GM12892 (cell line): Measurements from ENCODE around the gene TESMIN.

ENCODE experiments used
- DNase-seq: peaks from one replicate; pipeline ENCODE4 v3.0.0; 2011; ENCODE audit not compliant: insufficient read length
- FAIRE-seq: peaks from 2 replicates; lab custom pipeline; 2011; peaks lifted over from hg19 to GRCh38; lab: Jason Lieb, UNC
- POLR2A ChIP-seq: IDR thresholded peaks from 2 replicates; pipeline ENCODE4 v1.6.1; 2011; ENCODE audit warnings: low read depth, low read length, control low read depth
- POLR2AphosphoS5 ChIP-seq: IDR thresholded peaks from 2 replicates; pipeline ENCODE4 v1.6.1; 2011; ENCODE audit warnings: low read depth, low read length, control low read depth
- TAF1 ChIP-seq: IDR thresholded peaks from 2 replicates; pipeline ENCODE4 v1.6.1; 2011; ENCODE audit warnings: low read depth, mild to moderate bottlenecking, control low read depth, low read length, borderline replicate concordance

Gene TESMIN

GRCh38 chr11:68687986-68688385 lies 63.3 kb downstream of the TESMIN start:
- DNase-seq (no peak), FAIRE-seq (no peak)
- TF ChIP-seq POLR2AphosphoS5, result no peak

GRCh38 chr11:68687311-68687710 lies 64.0 kb downstream of the TESMIN start:
- no peak for FAIRE-seq

GRCh38 chr11:68686486-68686885 lies 64.8 kb downstream of the TESMIN start:
- TF ChIP-seq POLR2A, result no peak
- TF ChIP-seq TAF1, result no peak
- no peak for TF ChIP-seq POLR2AphosphoS5
- FAIRE-seq (no peak), DNase-seq (no peak)

More at GRCh38 chr11:68687311-68687710, 64.0 kb downstream of the TESMIN start:
- no peak for TF ChIP-seq POLR2AphosphoS5
- DNase-seq, result no peak

GRCh38 chr11:68685656-68686380 lies 65.5 kb downstream of the TESMIN start:
- FAIRE-seq (no peak), DNase-seq (no peak)
- TF ChIP-seq TAF1 (no peak), POLR2A (no peak), POLR2AphosphoS5 (no peak)

- DNase-seq, result no peak
- no peak for TF ChIP-seq POLR2AphosphoS5
- no peak for FAIRE-seq
Measured at GRCh38 chr11:68684385-68685356, 66.6 kb downstream of the TESMIN start, which contains the start of gene GAL. Gene GAL, plus strand, starts transcription at chr11:68684544. Its CDS starts 380 bp downstream, at chr11:68684924.

- DNase-seq (no peak), FAIRE-seq (no peak)
- TF ChIP-seq POLR2A (no peak), POLR2AphosphoS5 (no peak), TAF1 (no peak)
Measured at GRCh38 chr11:68683536-68684384, 67.6 kb downstream of the TESMIN start.

GRCh38 chr11:68683121-68683520 lies 68.2 kb downstream of the TESMIN start:
- DNase-seq (no peak), FAIRE-seq (no peak)
- TF ChIP-seq POLR2A, result no peak
- no peak for TF ChIP-seq TAF1
- no peak for TF ChIP-seq POLR2AphosphoS5

GRCh38 chr11:68682531-68682961 lies 68.8 kb downstream of the TESMIN start:
- DNase-seq, result no peak
- TF ChIP-seq POLR2A (no peak), POLR2AphosphoS5 (no peak), TAF1 (no peak)
- no peak for FAIRE-seq

GRCh38 chr11:68680541-68681231 lies 70.6 kb downstream of the TESMIN start:
- FAIRE-seq (no peak), DNase-seq (no peak)
- TF ChIP-seq POLR2AphosphoS5 (no peak), TAF1 (no peak)

GRCh38 chr11:68678031-68678441 lies 73.3 kb downstream of the TESMIN start:
- no peak for TF ChIP-seq POLR2A
- TF ChIP-seq TAF1, result no peak
- TF ChIP-seq POLR2AphosphoS5, result no peak
- DNase-seq (no peak), FAIRE-seq (no peak)

GRCh38 chr11:68677432-68677831 lies 73.9 kb downstream of the TESMIN start:
- TF ChIP-seq POLR2AphosphoS5 (no peak), POLR2A (no peak), TAF1 (no peak)
- no peak for DNase-seq
- no peak for FAIRE-seq
